Endothelial cell (in vitro differentiated cells): ENCODE measurements around the gene CIP2A. TPM values are rescaled to one million over a fixed set of nuclear protein-coding genes. Genes with fewer than 3 reads are reported as not detected.

Experiments used
- DNase-seq: peaks from one replicate; pipeline ENCODE4 v3.0.0; 2021; ENCODE audit warnings: low spot score
- H3K27ac Mint-ChIP-seq: one replicate; pipeline ENCODE4 v1.8.0; 2021; ENCODE audit warnings: mixed read lengths, inconsistent platforms; ENCODE audit not compliant: unreplicated experiment
- H3K27me3 Mint-ChIP-seq: one replicate; pipeline ENCODE4 v1.8.0; 2021; ENCODE audit warnings: mild to moderate bottlenecking, moderate library complexity, mixed read lengths, inconsistent platforms; ENCODE audit not compliant: unreplicated experiment
- H3K36me3 Mint-ChIP-seq: one replicate; pipeline ENCODE4 v1.8.0; 2021; ENCODE audit warnings: mild to moderate bottlenecking, low read depth, mixed read lengths, inconsistent platforms; ENCODE audit not compliant: unreplicated experiment
- H3K4me1 Mint-ChIP-seq: one replicate; pipeline ENCODE4 v1.8.0; 2021; ENCODE audit warnings: mild to moderate bottlenecking, mixed read lengths, inconsistent platforms; ENCODE audit not compliant: unreplicated experiment
- H3K4me3 Mint-ChIP-seq: one replicate; pipeline ENCODE4 v1.8.0; 2021; ENCODE audit warnings: mild to moderate bottlenecking, mixed read lengths, inconsistent platforms; ENCODE audit not compliant: unreplicated experiment
- H3K9me3 Mint-ChIP-seq: one replicate; pipeline ENCODE4 v1.8.0; 2021; ENCODE audit warnings: mixed read lengths, inconsistent platforms; ENCODE audit not compliant: unreplicated experiment
- total RNA-seq: library from RNA; stranded (reverse); fragmentation: NEBNext Ultra II Directional; extraction: Animal tissue kit (Norgen Biotek cat#: 25700); gene quantifications from one replicate; pipeline ENCODE4 v1.2.1, GENCODE V29; 2021; ENCODE audit not compliant: unreplicated experiment
- TF ChIP-seq, protein P1 (sequence below): fragments of 200-600 bp; sonication (generic); IDR thresholded peaks from one replicate; pipeline ENCODE4 v1.5.0; 2021; ENCODE audit warnings: antibody characterized with exemption; ENCODE audit not compliant: unreplicated experiment

CIP2A gene
- total RNA-seq, 1 donor from 2014 or later: 13.3 TPM

- Mint-ChIP-seq H3K27ac (no peak overlapping the region), H3K9me3 (no peaks in the 10 kb centered on the region), H3K27me3 (no peaks in the 10 kb centered on the region), H3K36me3 (no peaks in the 10 kb centered on the region), H3K4me3 (no peak overlapping the region), H3K4me1 (no peaks in the 10 kb centered on the region)
- TF ChIP-seq, protein P1, sequence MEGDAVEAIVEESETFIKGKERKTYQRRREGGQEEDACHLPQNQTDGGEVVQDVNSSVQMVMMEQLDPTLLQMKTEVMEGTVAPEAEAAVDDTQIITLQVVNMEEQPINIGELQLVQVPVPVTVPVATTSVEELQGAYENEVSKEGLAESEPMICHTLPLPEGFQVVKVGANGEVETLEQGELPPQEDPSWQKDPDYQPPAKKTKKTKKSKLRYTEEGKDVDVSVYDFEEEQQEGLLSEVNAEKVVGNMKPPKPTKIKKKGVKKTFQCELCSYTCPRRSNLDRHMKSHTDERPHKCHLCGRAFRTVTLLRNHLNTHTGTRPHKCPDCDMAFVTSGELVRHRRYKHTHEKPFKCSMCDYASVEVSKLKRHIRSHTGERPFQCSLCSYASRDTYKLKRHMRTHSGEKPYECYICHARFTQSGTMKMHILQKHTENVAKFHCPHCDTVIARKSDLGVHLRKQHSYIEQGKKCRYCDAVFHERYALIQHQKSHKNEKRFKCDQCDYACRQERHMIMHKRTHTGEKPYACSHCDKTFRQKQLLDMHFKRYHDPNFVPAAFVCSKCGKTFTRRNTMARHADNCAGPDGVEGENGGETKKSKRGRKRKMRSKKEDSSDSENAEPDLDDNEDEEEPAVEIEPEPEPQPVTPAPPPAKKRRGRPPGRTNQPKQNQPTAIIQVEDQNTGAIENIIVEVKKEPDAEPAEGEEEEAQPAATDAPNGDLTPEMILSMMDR: no peak
- no peak for DNase-seq
These were observed 21.4 kb upstream of the CIP2A start for GRCh38 chr3:108610651-108611050.

DNA sequence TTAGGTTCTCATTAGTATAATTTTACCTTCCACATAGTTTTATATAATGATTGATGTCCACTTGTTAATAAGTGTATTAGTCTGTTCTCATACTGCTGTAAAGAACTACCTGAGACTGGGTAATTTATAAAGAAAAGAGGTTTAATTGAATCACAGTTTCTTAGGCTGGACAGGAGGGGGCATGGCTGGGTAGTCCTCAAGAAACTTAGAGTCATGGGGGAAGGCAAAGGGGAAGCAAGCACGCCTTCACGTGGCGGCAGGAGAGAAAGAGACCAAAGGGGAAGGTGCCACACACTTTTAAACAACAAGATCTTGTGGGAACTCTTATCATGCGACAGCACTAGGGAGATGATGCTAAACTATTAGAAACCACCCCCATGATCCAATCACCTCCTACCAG is 19.5 kb upstream of the CIP2A start:
- H3K27me3 Mint-ChIP-seq: no peaks in the 10 kb centered on the region
- H3K36me3 Mint-ChIP-seq: no peaks in the 10 kb centered on the region
- TF ChIP-seq, protein P1: no peak
- H3K27ac Mint-ChIP-seq: no peak overlapping the region
- no peaks in the 10 kb centered on the region for H3K9me3 Mint-ChIP-seq
- no peak for DNase-seq
- peaks cover 3% of the 10 kb centered on the region for H3K4me1 Mint-ChIP-seq
- H3K4me3 Mint-ChIP-seq: no peak overlapping the region

DNA sequence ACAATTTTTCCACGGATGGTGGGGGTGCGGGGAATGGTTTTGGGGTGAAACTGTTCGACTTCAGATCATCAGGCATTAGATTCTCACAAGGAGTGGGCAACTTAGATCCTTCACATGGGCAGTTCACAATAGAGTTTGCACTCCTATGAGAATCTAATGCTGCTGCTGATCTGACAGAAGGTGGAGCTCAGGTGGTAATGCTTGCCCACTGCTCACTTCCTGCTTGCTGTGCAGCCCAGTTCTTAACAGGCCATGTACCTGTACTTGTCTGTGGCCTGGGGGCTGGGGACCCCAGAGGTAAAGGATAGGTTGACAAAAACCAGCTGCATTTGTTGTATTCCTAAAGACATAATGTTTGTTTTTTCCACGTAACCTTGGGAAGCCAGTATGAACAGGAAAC is 16.3 kb upstream of the CIP2A start:
- no peaks in the 10 kb centered on the region for H3K9me3 Mint-ChIP-seq
- TF ChIP-seq, protein P1: no peak

GRCh38 chr3:108605028-108605427 is 15.8 kb upstream of the CIP2A start:
- no peaks in the 10 kb centered on the region for H3K27me3 Mint-ChIP-seq
- no peaks in the 10 kb centered on the region for H3K9me3 Mint-ChIP-seq
- no peaks in the 10 kb centered on the region for H3K36me3 Mint-ChIP-seq
- no peak for DNase-seq
- TF ChIP-seq, protein P1: no peak
- peaks cover 15% of the 10 kb centered on the region for H3K4me1 Mint-ChIP-seq
- no peak overlapping the region for H3K4me3 Mint-ChIP-seq
- H3K27ac Mint-ChIP-seq: no peak overlapping the region

More for the DNA sequence above, 16.3 kb upstream of the CIP2A start:
- Mint-ChIP-seq H3K36me3 (no peaks in the 10 kb centered on the region), H3K27ac (no peak overlapping the region), H3K4me3 (no peak overlapping the region), H3K4me1 (peaks cover 15% of the 10 kb centered on the region), H3K27me3 (no peaks in the 10 kb centered on the region)
- no peak for DNase-seq

- H3K36me3 Mint-ChIP-seq: no peaks in the 10 kb centered on the region
- no peaks in the 10 kb centered on the region for H3K9me3 Mint-ChIP-seq
- TF ChIP-seq, protein P1: no peak
- H3K27ac Mint-ChIP-seq: peak overlapping the region; percentile 80
- no peak for DNase-seq
- H3K27me3 Mint-ChIP-seq: no peaks in the 10 kb centered on the region
- H3K4me3 Mint-ChIP-seq: no peak overlapping the region
- peaks cover 15% of the 10 kb centered on the region for H3K4me1 Mint-ChIP-seq
These were observed 14.5 kb upstream of the CIP2A start for GRCh38 chr3:108603691-108604090.
